Activated B cell treated with CpG ODN at 0.5 μM for 24 hours (primary cell): ENCODE data around the gene ENKUR. TPM values are rescaled to one million over a fixed set of nuclear protein-coding genes. Genes with fewer than 3 reads are reported as not detected.
"Not testable (repeated sequence)": the region's sequence is repeated elsewhere in the genome, so short reads cannot be mapped to it uniquely, and the experiment has no call there.

Experiments used
- ATAC-seq: fragments of 200-7000 bp; cut with Tn5 transposase; one replicate; pipeline ENCODE4 v1.10.0; 2021; ENCODE audit warnings: low read depth, mild to moderate bottlenecking, moderate library complexity
- CTCF ChIA-PET: fragments of 350-600 bp; sonication (Branson Sonifier 250); formaldehyde crosslinking; loops from one replicate; lab custom pipeline; 2021; ENCODE audit warnings: antibody characterized with exemption; lab: Charles Lee
- POLR2A ChIA-PET: fragments of 350-600 bp; sonication (Branson Sonifier 250); formaldehyde crosslinking; loops from one replicate; lab custom pipeline; 2021; ENCODE audit warnings: antibody characterized with exemption; lab: Charles Lee
- DNase-seq: peaks from one replicate; pipeline ENCODE4 v3.0.0; 2022
- H3K27ac Mint-ChIP-seq: one replicate; pipeline ENCODE4 v1.8.0; 2020; ENCODE audit warnings: mixed read lengths
- H3K27me3 Mint-ChIP-seq: one replicate; pipeline ENCODE4 v1.8.0; 2021; ENCODE audit warnings: mixed read lengths
- H3K36me3 Mint-ChIP-seq: one replicate; pipeline ENCODE4 v1.8.0; 2021; ENCODE audit warnings: low read depth, mixed read lengths
- H3K4me1 Mint-ChIP-seq: one replicate; pipeline ENCODE4 v1.8.0; 2021; ENCODE audit warnings: mixed read lengths
- H3K4me3 Mint-ChIP-seq: one replicate; pipeline ENCODE4 v1.8.0; 2020; ENCODE audit warnings: mild to moderate bottlenecking, mixed read lengths
- H3K9me3 Mint-ChIP-seq: one replicate; pipeline ENCODE4 v1.8.0; 2020; ENCODE audit warnings: mixed read lengths
- CTCF ChIP-seq: fragments of 200-600 bp; IDR thresholded peaks from one replicate; pipeline ENCODE4 v1.8.0; 2022; ENCODE audit warnings: antibody characterized with exemption, mild to moderate bottlenecking
- intact Hi-C: fragments of 100-400 bp; cut with micrococcal nuclease; formaldehyde crosslinking; loops from one replicate; pipeline ENCODE4 v1.15.1; 2024
- total RNA-seq: library from RNA; stranded (reverse); gene quantifications from 2 replicates; pipeline ENCODE4 v1.2.3, GENCODE V29; 2022

Gene ENKUR
- total RNA-seq, 1 donor from 2014 or later, result not detected

- DNase-seq (no peak), ATAC-seq (no peak)
- ChIA-PET CTCF (no interaction called here), POLR2A (no interaction called here)
- TF ChIP-seq CTCF, result no peak
- H3K36me3 Mint-ChIP-seq, result no peaks in the 10 kb centered on the region
- peaks cover 7% of the 10 kb centered on the region for H3K4me1 Mint-ChIP-seq
- H3K27me3 Mint-ChIP-seq, result no peaks in the 10 kb centered on the region
- intact Hi-C loops, result no loop called here
- H3K4me3 Mint-ChIP-seq, result no peak overlapping the region
- H3K27ac Mint-ChIP-seq, result no peak overlapping the region
- no peaks in the 10 kb centered on the region for H3K9me3 Mint-ChIP-seq
Observed at GRCh38 chr10:24971374-24971773, 44.6 kb downstream of the ENKUR start.

DNA sequence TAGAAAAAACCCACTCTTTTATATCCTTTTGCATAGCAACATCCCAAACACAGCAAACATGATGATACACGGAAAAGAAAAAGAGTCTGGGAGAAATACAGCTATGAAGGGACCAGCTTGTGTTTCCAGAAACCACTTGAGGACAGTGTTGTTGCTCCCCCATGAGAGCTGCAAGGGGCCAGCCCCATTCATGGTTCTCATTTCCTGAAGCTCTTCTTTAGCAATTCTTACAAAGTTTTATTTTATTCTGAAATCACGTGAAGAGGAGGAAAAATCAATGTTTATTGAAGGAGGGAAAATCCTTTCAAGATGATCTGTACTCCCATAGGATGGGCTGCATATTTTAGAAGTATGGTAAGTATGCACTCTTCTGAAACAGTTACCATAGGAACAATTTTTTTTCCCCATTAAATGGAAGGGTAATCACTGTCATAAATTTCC, 46.1 kb downstream of the ENKUR start:
- no peaks in the 10 kb centered on the region for H3K9me3 Mint-ChIP-seq
- peaks cover 7% of the 10 kb centered on the region for H3K4me1 Mint-ChIP-seq
- no peak overlapping the region for H3K4me3 Mint-ChIP-seq
- H3K36me3 Mint-ChIP-seq, result no peaks in the 10 kb centered on the region
- no peak overlapping the region for H3K27ac Mint-ChIP-seq
- no peak for ATAC-seq
- no peak for TF ChIP-seq CTCF
- H3K27me3 Mint-ChIP-seq, result no peaks in the 10 kb centered on the region
- POLR2A ChIA-PET, result no interaction called here
- DNase-seq, result no peak
- CTCF ChIA-PET, result no interaction called here
- intact Hi-C loops, result no loop called here

- H3K4me1 Mint-ChIP-seq, H3K4me3 Mint-ChIP-seq, H3K27me3 Mint-ChIP-seq, H3K36me3 Mint-ChIP-seq, DNase-seq, CTCF ChIA-PET, H3K27ac Mint-ChIP-seq, H3K9me3 Mint-ChIP-seq, intact Hi-C loops, ATAC-seq: not testable (repeated sequence)
- POLR2A ChIA-PET, result interaction anchor here (0.8 kb wide), 1 partner anchor 47 kb away, joined by 3 read pairs; the partner anchor contains the start of genes ENKUR and THNSL1
Observed at GRCh38 chr10:24968951-24969350, 47.0 kb downstream of the ENKUR start.

DNA sequence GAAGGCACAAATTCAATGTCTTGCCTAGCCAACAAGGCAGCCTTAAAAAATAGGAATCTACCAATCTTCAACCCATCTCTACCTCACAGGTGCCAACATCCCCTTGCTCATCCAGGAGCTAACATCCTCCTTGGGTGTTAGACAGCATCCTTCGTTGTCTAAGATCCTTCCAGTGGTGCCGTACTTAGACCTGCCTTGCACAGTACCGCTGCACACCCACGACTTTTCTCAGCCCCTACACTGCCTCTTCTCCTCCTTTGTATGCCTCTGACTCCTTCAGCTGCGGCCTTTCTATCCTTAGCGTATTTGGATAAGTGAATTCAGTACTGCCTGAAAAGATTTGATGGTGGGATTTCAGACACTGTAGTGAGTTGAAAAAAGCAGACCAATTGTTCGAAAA, 47.6 kb downstream of the ENKUR start:
- Mint-ChIP-seq H3K27ac (no peak overlapping the region), H3K36me3 (no peaks in the 10 kb centered on the region), H3K4me3 (no peak overlapping the region), H3K9me3 (no peaks in the 10 kb centered on the region), H3K4me1 (peaks cover 7% of the 10 kb centered on the region), H3K27me3 (no peaks in the 10 kb centered on the region)
- CTCF ChIA-PET, result no interaction called here
- intact Hi-C loops, result no loop called here
- POLR2A ChIA-PET, result no interaction called here
- DNase-seq, result no peak
- no peak for TF ChIP-seq CTCF
- ATAC-seq, result no peak

DNA sequence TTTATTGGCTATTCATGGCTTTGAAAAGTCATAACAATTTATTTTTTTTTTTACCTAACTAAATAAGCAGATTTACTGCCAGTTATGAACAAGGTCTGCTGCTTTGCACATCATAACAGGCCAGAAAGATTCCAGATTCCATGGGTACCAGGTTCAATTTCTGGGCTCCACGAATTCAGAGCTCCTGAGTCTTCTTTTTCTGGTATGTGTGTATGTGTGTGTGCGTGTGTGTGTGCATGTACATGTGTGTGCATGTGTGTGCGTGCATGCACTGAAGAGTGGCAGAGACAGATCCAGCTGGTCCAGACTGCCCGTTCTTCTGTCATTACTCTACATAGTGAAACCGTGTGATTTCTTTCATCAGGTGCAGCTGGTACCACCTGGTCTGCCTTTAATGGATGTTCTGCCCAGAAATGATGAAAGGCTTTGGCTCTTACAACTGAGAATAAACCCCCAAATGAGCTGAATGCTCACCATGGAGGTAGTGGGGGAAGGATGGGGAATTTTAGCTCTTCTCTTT, 48.9 kb downstream of the ENKUR start:
- intact Hi-C loops, result no loop called here
- no peak overlapping the region for H3K27ac Mint-ChIP-seq
- TF ChIP-seq CTCF, result no peak
- H3K36me3 Mint-ChIP-seq, result no peaks in the 10 kb centered on the region
- no peaks in the 10 kb centered on the region for H3K9me3 Mint-ChIP-seq
- H3K27me3 Mint-ChIP-seq, result no peaks in the 10 kb centered on the region
- POLR2A ChIA-PET, result no interaction called here
- H3K4me3 Mint-ChIP-seq, result no peak overlapping the region
- DNase-seq (no peak), ATAC-seq (no peak)
- peaks cover 7% of the 10 kb centered on the region for H3K4me1 Mint-ChIP-seq
- CTCF ChIA-PET, result no interaction called here

GRCh38 chr10:24965051-24965450, 50.9 kb downstream of the ENKUR start:
- no peak for TF ChIP-seq CTCF
- Mint-ChIP-seq H3K36me3 (no peaks in the 10 kb centered on the region), H3K4me1 (peaks cover 4% of the 10 kb centered on the region), H3K27ac (no peak overlapping the region), H3K9me3 (no peaks in the 10 kb centered on the region), H3K27me3 (peaks cover 4% of the 10 kb centered on the region), H3K4me3 (no peak overlapping the region)
- DNase-seq (no peak), ATAC-seq (no peak)
- ChIA-PET CTCF (no interaction called here), POLR2A (no interaction called here)
- intact Hi-C loops, result no loop called here
